ENCODE measurements around the gene GLOD5.

DNA sequence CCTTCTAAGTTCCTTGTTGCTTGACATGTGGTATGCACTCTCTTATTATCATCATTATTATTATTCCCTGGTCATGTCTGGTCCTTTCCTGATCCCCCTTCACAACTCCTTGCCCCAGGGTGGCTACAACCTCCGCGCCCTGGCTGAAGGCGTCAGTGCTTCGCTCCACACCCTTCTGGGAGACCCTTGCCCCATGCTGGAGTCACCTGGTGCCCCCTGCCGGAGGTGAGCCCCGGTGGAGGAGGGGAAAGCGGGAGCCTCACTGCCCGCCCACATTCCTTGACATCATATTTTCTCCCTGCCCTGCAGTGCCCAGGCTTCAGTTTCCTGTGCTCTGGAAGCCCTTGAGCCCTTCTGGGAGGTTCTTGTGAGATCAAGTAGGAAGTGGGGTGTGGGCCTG, 53.7 kb downstream of the GLOD5 start:
- TF ChIP-seq, protein P1, sequence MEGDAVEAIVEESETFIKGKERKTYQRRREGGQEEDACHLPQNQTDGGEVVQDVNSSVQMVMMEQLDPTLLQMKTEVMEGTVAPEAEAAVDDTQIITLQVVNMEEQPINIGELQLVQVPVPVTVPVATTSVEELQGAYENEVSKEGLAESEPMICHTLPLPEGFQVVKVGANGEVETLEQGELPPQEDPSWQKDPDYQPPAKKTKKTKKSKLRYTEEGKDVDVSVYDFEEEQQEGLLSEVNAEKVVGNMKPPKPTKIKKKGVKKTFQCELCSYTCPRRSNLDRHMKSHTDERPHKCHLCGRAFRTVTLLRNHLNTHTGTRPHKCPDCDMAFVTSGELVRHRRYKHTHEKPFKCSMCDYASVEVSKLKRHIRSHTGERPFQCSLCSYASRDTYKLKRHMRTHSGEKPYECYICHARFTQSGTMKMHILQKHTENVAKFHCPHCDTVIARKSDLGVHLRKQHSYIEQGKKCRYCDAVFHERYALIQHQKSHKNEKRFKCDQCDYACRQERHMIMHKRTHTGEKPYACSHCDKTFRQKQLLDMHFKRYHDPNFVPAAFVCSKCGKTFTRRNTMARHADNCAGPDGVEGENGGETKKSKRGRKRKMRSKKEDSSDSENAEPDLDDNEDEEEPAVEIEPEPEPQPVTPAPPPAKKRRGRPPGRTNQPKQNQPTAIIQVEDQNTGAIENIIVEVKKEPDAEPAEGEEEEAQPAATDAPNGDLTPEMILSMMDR (IDR thresholded peaks at IDR 0.05): no peak
- TF ChIP-seq POLR2A (IDR thresholded peaks at IDR 0.05) (no peak), POLR2AphosphoS5 (IDR thresholded peaks at IDR 0.05; ENCODE audit: insufficient read depth in 1 of 2, low read depth in 1 of 2) (no peak)

Measured in vagina (tissue), 2 donors.